Measurements from ENCODE around the gene PRKCE.

- TF ChIP-seq EZH2 (IDR thresholded peaks at IDR 0.05) (no peak), POLR2AphosphoS5 (IDR thresholded peaks at IDR 0.05; ENCODE audit: borderline replicate concordance, low read depth, low read length) (no peak)
These were observed 81.0 kb downstream of the PRKCE start for GRCh38 chr2:45732436-45732835.
